NK-92 (cell line): ENCODE data around the gene FKBP7.
A peak's percentile ranks its signal among the peaks of the same experiment; 100 is the strongest.
"Not testable (repeated sequence)": the region's sequence is repeated elsewhere in the genome, so short reads cannot be mapped to it uniquely, and the experiment has no call there.

Experiments
- DNase-seq: peaks from one replicate; lab custom pipeline; 2025; ENCODE audit not compliant: unreplicated experiment; lab: John Stamatoyannopoulos, UW

Gene FKBP7

DNA sequence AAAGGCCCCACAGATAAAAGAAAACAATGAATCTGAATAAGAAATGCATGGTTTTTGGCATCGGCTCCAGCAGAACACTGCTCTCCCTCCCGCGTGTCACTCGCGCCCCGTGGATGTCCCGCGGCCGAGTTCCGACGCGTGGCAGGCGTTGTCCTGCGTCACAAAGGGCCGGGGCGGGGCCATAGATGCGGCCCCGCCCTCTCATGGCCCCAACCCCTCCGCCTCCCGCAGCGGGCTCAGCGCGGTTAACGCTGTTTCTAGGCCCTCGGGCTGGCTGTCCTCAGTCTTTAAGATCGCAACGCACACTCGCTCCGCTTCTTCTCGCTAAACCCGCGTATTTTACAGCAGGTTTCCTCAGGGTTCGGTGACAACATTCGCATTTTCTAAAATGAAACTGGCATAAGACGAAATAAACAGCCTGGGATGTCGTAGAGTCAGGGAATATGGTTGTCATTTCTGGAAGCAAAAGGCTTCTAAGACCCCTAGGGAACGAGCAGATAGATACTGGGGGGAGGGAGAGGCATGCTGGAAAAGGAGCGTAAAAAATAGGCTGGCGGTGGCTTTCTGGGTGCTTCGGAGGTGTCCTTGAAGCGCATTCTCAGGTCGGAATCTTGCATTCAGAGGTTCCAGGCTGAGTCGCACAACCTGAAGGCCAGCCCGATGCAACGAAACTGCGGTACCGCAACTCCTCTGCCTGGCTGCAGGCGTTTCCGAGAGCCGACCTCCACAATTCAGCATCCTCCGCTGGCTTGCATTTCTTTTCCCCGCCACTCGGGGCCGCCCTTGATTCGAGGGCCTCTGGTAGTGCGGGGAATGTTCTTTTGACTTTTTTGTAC is at the start of gene FKBP7:
TSS of gene FKBP7 (minus strand) at position 162 of the 836 bp plus-strand sequence. CDS start at position 61, 101 bp downstream.
- DNase-seq: peak; percentile 34

DNA sequence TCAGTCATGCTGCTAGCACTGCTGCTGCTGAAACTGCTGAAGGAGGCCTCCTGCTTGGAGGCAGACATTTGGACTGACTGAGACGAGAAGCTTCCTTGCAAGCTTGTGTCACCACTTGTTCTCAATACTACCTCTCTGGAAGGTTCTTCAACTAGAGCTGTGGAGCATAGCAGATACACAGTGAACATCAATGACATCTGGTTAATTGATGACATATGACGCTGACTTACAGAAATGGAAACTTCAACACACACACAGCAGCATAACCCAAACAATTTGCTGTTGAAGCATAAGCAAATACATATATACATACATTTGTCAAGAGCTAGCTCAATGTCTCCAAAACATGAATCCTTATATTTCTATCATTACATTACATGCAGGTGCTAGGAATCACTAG is 49.2 kb upstream of the FKBP7 start:
- no peak for DNase-seq

DNA sequence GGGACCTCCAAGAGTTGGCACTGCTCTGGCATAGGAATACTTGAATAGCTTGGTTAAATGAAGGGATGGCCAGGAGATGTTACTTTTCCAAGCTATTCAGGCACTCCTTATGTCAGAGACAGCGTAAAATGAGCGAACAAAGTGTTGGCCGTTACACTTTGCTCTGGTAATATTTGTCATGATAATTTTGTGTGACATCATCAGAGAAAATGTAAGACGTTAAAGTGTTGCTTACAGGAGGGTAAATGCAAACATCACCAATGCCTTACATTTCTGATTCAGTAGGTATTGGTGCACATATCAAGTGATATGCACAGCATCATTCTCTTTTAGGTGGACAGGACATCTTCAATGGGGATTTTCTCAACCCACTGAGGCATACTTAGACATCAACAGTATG is 47.9 kb upstream of the FKBP7 start:
- no peak for DNase-seq

DNA sequence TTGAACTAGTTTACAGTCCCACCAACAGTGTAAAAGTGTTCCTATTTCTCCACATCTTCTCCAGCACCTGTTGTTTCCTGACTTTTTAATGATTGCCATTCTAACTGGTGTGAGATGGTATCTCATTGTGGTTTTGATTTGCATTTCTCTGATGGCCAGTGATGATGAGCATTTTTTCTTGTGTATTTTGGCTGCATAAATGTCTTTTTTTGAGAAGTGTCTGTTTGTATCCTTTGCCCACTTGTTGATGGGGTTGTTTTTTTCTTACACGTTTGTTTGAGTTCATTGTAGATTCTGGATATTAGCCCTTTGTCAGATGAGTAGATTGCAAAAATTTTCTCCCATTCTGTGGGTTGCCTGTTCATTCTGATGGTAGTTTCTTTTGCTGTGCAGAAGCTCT is 47.1 kb upstream of the FKBP7 start:
- not testable (repeated sequence) for DNase-seq

- DNase-seq: not testable (repeated sequence)
Observed at GRCh38 chr2:178525010-178525409, 46.6 kb upstream of the FKBP7 start.

GRCh38 chr2:178523596-178524134 is 45.3 kb upstream of the FKBP7 start:
- no peak for DNase-seq

DNA sequence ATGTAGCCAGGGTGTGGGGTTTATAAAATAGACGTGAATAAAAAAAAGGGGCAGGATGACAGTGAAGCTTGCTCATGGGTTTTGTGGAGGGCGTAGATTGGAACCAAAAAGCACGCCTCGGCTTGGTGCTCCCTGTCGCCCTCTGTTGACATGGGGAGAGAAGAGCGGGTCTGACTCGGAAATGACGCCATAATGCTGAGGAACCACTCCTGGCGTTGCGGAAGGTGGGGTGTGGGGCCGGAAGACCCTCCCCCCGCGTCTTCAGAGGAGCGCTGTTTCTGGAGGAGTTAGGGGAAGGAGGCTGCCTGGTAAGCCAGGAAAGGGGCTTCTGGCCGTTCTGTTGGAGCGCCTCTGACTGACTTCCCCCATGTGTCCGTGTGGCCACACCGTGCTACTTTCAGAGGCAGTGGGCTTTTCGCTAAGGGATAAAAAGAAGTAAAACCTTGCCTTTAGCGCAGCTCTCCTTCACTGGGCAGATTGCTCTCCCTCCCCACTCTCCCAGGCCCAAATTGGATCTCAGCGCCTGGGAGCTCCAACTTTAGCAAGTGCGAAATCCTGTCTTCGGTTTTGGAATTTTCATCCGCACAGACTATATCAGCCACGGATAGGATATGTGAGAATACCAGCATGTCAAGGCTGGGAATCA is 44.7 kb upstream of the FKBP7 start:
- DNase-seq: no peak

- DNase-seq: no peak
Observed at GRCh38 chr2:178521304-178522150, 43.1 kb upstream of the FKBP7 start.

DNA sequence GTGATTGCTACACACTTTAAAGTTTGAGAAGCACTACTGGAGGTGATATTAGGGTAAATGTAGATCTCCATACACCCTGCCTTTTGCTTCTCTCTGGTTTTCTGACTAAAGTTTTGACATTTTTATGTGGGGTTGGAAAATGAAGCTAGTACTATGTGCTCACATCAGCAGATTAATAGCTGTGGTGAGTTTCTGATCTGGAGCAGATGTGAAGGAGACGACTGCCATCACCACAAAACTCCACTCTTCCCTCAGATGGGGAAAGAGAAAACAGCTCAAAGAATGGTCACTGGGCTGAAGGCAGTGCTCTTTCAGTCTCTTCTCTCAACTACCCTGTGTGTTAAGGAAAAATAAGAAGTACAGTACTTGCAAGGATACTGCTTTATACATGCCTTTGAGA is 39.1 kb upstream of the FKBP7 start:
- DNase-seq: no peak

DNA sequence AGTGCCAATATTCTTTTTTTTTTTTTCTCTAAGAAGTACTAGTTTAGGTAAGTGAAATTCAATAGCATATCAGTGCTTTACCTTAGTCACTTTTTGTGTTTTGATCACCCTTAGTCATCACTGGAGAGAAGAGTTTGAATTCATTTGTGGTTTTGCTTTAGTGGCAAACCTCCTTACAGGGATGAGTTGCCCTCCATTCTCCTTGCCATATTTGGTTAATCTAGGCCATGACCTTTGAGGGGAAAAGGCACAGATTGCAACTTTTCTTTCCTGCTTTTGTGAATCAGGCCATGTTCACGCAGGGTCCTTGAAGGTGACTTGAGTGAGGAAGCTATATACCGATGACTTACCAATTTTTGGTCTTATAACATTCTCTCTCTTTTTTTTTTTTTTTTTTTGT is 36.3 kb upstream of the FKBP7 start:
- no peak for DNase-seq

DNA sequence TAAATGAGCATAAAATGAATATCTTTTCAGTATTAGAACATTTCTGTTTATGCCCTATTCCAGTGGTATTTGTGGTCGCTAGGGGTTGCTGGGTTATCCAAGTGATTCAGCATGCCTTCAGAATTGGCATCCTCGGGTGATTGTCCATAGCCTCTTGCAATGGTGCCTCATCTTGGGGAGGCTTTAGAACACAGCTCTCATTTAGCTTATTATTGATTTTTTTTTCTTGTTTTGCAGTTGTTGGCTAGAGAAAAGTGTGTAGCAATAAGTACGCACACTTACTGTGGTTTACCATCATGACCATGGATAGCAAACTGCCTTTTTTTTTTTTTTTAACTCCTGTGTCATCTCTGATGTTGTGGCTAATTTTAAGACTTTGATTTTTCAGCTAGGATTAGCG is 35.5 kb upstream of the FKBP7 start:
- DNase-seq: no peak

DNA sequence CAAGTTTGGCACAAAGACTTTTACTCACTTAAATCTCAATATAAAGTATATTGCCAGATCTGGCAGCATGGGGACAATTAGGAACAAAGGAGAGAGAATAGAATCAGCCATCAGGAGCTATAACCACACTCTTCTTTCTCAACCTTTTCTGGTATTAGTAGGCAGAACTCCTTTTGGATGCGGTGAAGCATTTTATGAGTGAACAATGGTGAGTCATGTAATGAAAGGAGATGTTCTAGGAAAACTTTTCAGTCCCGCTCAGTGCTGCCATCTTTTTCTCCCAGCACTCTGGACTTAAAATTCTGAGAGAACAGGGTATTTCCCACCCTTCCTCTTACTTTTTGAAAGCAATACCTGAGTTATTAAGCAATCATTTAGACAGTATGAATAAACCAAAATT is 34.1 kb upstream of the FKBP7 start:
- DNase-seq: no peak

- DNase-seq: no peak
Observed at GRCh38 chr2:178510384-178510783, 32.0 kb upstream of the FKBP7 start.

DNA sequence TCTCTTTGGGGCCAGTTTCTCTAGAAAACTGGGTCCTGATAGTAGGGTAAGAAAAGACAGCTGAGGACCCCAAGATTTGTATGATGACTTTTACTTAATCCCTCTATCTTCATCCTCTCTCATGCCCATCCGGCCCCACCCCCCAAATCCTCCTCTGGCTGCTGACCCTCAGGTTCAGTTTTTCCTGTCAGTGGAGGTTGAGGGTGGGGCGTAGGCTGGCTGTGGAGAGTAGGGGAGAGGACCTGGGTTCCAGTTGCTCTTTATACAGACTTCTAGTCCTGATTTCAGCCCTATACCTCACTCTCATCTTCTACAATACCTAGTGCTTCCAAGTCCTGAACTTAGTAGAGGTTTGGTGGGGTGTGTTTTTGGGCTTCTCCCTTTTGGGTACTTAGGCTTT is 30.2 kb upstream of the FKBP7 start:
- no peak for DNase-seq

DNA sequence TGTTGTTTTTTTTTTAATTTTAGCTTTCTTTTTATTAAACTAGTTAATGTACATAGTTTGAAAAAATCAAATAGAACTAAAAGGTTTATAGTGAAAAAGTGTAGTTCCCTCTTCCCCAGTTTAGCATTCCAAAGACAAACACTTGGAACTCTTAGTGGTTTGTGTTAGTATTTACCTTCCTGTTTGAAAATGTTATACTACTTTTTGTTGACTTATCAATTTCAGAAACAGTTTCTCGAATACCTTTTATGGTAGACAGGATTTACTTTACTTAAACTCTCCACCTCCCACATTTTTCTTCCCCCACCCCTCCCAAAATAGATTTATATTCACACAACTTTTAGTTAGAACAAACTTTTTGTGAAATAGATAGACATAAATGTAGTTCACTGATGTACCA is 28.5 kb upstream of the FKBP7 start:
- DNase-seq: no peak

- DNase-seq: no peak
Observed at GRCh38 chr2:178506524-178506923, 28.1 kb upstream of the FKBP7 start.

GRCh38 chr2:178506101-178506500 is 27.7 kb upstream of the FKBP7 start:
- DNase-seq: no peak

- no peak for DNase-seq
Observed at GRCh38 chr2:178502751-178503150, 24.4 kb upstream of the FKBP7 start.

DNA sequence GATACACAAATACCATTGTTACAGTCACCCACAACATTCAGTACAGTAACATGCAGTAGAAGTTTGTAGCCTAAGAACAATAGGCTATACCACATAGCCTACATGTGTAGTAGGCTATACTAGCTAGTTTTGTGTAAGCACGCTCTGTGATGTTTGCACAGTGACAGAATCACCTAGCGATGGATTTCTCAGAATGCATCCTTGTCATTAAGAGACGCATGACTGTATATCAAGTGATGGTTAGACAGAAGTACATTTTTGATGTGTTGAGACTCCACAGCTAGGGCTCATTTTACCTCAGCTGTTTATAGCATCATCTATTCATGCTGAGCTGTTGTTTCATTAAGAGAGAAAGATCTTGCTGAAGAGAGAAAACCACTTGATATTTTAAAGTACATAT is 21.2 kb upstream of the FKBP7 start:
- no peak for DNase-seq

GRCh38 chr2:178498137-178498536 is 19.7 kb upstream of the FKBP7 start:
- DNase-seq: no peak

DNA sequence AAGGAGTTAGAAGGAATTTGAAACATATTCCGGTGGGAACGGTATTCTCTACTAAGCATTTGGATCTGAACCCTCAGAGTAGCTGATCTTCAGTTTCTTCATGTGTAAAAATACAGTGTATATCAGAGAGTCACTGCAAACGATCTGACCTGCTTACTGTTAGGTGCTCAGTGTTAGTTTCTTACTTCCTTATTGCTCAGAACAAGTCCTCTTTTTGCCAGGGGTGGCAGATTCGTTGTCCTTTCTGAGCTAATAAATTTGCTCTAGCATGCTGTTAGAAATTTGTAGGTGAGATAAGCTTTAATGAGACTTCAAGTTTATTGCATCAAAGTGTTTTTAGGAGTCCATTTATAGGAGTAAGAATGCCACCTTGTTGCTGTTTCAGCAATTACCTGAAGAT is 17.6 kb upstream of the FKBP7 start:
- DNase-seq: no peak
